ENCODE data around the gene SRP9.

SRP9 gene

DNA sequence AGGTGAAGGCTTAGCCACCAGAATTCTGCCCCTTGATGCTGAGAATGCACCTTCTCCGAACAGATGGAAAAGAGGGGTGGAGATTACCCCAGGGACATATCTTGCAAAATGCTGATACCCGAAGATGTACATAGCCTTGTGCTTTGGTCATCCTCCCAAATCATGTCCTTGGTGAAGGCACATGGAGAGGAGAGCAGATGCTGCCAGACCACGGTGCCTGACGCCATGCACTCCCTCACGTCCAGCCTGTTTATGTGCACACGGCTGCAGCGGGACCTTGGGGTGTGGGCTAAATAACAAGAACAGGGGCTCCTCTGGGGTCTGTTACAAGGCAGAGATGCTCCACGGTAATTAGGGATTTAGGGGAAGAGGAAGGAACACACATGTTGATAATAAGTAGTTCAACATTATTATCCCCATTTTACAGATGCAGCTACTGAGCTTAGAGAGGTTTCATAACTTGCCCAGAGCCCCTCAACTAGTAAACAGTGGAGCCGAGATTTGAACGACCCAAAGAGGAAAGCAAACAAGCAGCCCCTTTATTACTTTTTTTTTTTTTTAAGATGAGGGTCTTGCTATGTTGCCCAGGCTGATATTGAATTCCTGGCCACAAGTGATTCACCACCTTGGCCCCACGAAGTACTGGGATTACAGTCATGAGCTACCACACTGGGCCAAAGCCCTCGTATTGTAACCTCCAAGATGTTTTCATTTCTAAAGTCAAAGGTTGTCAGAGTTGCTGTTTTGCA is 45.2 kb downstream of the SRP9 start:
- Mint-ChIP-seq H3K9me3 (no peaks in the 10 kb centered on the region), H3K27ac (peak overlapping the region in 2 of 3 experiments; percentile 39 to 65), H3K36me3 (ENCODE audit: low read depth) (peaks cover 17% of the 10 kb centered on the region), H3K4me3 (no peak overlapping the region), H3K27me3 (ENCODE audit: low read depth) (no peaks in the 10 kb centered on the region), H3K4me1 (peaks cover 78% of the 10 kb centered on the region)
- TF ChIP-seq, protein P1, sequence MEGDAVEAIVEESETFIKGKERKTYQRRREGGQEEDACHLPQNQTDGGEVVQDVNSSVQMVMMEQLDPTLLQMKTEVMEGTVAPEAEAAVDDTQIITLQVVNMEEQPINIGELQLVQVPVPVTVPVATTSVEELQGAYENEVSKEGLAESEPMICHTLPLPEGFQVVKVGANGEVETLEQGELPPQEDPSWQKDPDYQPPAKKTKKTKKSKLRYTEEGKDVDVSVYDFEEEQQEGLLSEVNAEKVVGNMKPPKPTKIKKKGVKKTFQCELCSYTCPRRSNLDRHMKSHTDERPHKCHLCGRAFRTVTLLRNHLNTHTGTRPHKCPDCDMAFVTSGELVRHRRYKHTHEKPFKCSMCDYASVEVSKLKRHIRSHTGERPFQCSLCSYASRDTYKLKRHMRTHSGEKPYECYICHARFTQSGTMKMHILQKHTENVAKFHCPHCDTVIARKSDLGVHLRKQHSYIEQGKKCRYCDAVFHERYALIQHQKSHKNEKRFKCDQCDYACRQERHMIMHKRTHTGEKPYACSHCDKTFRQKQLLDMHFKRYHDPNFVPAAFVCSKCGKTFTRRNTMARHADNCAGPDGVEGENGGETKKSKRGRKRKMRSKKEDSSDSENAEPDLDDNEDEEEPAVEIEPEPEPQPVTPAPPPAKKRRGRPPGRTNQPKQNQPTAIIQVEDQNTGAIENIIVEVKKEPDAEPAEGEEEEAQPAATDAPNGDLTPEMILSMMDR (IDR thresholded peaks at IDR 0.05; ENCODE audit: unreplicated experiment in 3 of 3): no peak

DNA sequence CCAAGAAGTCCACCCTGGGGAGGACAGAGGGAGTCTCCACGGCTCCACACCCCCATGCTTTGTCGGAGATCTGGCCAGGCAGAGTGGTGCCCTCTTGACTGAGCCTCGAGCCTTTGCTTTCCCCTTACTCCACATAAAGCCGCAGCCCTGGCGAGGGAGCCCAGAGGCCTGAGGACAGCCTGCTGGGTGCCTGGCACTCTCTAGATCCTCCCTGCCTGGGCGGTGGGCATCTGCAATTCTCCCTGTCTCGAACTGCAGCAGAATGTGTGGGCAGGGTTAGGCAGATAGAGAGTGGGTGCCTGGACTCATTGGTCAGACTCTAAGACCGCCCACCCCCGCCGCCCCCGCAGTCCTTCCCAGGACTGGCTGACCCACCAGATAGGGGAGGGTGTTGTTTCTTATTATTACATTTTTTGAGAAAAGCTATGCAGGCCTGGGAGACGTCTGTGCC is 46.2 kb downstream of the SRP9 start:
- Mint-ChIP-seq H3K4me3 (peak overlapping the region in 2 of 3 experiments; percentile 9 to 45), H3K27ac (peak overlapping the region; percentile 58 to 90 (median 88)), H3K4me1 (peaks cover 70% of the 10 kb centered on the region), H3K36me3 (ENCODE audit: low read depth) (peaks cover 17% of the 10 kb centered on the region), H3K27me3 (ENCODE audit: low read depth) (no peaks in the 10 kb centered on the region), H3K9me3 (no peaks in the 10 kb centered on the region)
- TF ChIP-seq, protein P1 (IDR thresholded peaks at IDR 0.05; ENCODE audit: unreplicated experiment in 3 of 3): no peak

DNA sequence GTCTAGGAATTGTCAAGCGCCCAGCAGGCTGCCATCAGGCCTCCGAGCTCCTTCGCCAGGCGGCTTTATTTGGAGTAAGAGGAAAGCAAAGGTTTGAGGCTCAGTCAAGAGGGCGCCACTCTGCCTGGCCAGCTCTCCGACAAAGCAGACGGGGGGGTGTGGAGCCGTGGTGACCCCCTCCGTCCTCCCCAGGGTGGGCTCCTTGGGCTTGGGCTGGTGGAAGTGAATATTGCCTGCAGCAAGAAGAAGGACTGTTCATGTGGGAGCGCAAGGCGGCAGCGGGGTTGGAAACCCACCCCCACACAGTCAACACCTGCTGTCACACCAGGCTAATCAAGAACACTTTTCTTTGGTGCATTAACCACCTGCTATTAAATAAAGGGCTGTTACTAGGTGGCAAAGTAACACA is 46.9 kb downstream of the SRP9 start:
- peaks cover 18% of the 10 kb centered on the region for H3K36me3 Mint-ChIP-seq (ENCODE audit: low read depth)
- H3K9me3 Mint-ChIP-seq: no peaks in the 10 kb centered on the region
- peak overlapping the region in 1 of 3 experiments; percentile 29 for H3K4me3 Mint-ChIP-seq
- H3K27ac Mint-ChIP-seq: peak overlapping the region; percentile 58 to 90 (median 88)
- H3K4me1 Mint-ChIP-seq: peaks cover 66% of the 10 kb centered on the region
- TF ChIP-seq, protein P1 (IDR thresholded peaks at IDR 0.05; ENCODE audit: unreplicated experiment in 3 of 3): no peak
- no peaks in the 10 kb centered on the region for H3K27me3 Mint-ChIP-seq (ENCODE audit: low read depth)

DNA sequence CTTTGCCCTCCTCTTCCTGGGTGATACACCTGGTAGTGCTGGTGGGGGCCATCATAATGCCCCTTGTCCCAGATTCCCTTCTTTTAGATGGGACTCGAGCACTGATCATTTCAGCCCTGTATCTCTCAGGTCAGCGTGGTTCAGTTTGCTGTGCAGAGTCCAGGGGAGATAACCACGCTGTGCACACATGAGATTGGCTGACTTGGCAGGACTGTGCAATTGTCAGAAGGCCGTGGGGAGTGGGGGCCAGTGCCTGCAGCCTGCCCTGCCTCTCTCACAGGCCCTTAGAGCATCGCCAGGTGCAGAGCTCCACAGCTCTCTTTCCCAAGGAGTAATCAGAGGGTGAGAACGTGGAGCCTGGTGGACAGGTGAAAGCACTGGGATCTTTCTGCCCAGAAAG is 47.5 kb downstream of the SRP9 start:
- Mint-ChIP-seq H3K4me1 (peaks cover 60% of the 10 kb centered on the region), H3K9me3 (no peaks in the 10 kb centered on the region), H3K27ac (peak overlapping the region; percentile 58 to 90 (median 88)), H3K27me3 (ENCODE audit: low read depth) (no peaks in the 10 kb centered on the region), H3K4me3 (peak overlapping the region in 2 of 3 experiments; percentile 2 to 3), H3K36me3 (ENCODE audit: low read depth) (peaks cover 21% of the 10 kb centered on the region)
- TF ChIP-seq, protein P1 (IDR thresholded peaks at IDR 0.05; ENCODE audit: unreplicated experiment in 3 of 3): no peak

DNA sequence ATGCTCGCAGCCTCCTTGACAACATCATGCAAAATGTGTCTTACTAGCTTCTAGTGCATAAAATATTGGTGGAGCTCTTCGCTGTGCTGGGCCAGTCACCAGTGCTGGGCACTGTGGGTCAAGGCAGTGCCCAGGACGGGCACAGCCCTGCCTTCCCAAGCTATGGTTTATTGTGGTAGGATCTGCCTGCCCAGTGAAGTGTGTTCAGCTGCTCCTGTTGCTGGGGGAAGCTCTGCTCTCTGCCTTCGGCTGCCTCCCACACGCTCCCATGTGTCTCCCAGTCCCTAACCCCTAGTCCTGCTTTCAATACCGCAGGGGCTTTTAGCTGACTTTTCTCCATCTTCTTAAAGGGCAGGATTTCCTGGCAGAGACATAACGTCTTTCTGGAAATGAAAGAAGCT is 48.0 kb downstream of the SRP9 start:
- peak overlapping the region; percentile 58 to 90 (median 88) for H3K27ac Mint-ChIP-seq

More for the DNA sequence above, 48.0 kb downstream of the SRP9 start:
- H3K4me1 Mint-ChIP-seq: peaks cover 56% of the 10 kb centered on the region
- peaks cover 19% of the 10 kb centered on the region for H3K36me3 Mint-ChIP-seq (ENCODE audit: low read depth)
- H3K27me3 Mint-ChIP-seq (ENCODE audit: low read depth): no peaks in the 10 kb centered on the region
- H3K4me3 Mint-ChIP-seq: peak overlapping the region in 2 of 3 experiments; percentile 13 to 39
- TF ChIP-seq, protein P1 (IDR thresholded peaks at IDR 0.05; ENCODE audit: unreplicated experiment in 3 of 3): no peak
- no peaks in the 10 kb centered on the region for H3K9me3 Mint-ChIP-seq

All from nephron (organoid).